HepG2 (cell line): ENCODE results near the gene SLC25A25. TPM values are rescaled to one million over a fixed set of nuclear protein-coding genes. Genes with fewer than 3 reads are reported as not detected.
A peak's percentile ranks its signal among the peaks of the same experiment; 100 is the strongest.

Experiments
- FOSL1 ChIP-seq: sonication (generic); formaldehyde crosslinking; IDR thresholded peaks from 2 replicates; pipeline ENCODE4 v1.9.0; 2021; ENCODE audit warnings: missing genetic modification reagents, borderline replicate concordance
- MYNN ChIP-seq: sonication (generic); formaldehyde crosslinking; IDR thresholded peaks from 2 replicates; pipeline ENCODE4 v1.4.0; 2020; ENCODE audit warnings: mild to moderate bottlenecking, low read depth, missing genetic modification reagents
- RBFOX2 ChIP-seq: fragments of 200-400 bp; formaldehyde crosslinking; IDR thresholded peaks from 2 replicates; pipeline ENCODE4 v1.6.1; 2017; ENCODE audit warnings: low read depth, mild to moderate bottlenecking, low read length
- SAP130 ChIP-seq: IDR thresholded peaks from 2 replicates; pipeline ENCODE4 v1.6.1; 2016; ENCODE audit warnings: low read depth
- SOX13 ChIP-seq, 3 experiments: fragments of 450-650 bp in 1 of 3; sonication (generic) in 1 of 3; formaldehyde crosslinking in 1 of 3; IDR thresholded peaks in 2 of 3; conservative IDR thresholded peaks in 1 of 3; 2 replicates each; pipeline versions ENCODE4 v1.5.0 to v1.6.1; 2016 to 2020; ENCODE audit warnings: antibody characterized with exemption in 1 of 3, mild to moderate bottlenecking in 1 of 3, missing compliant biosample characterization in 1 of 3, missing genetic modification reagents in 1 of 3, moderate library complexity in 1 of 3
- SRSF9 ChIP-seq: fragments of 200-400 bp; formaldehyde crosslinking; IDR thresholded peaks from 2 replicates; pipeline ENCODE4 v1.6.1; 2018; ENCODE audit warnings: borderline replicate concordance, mild to moderate bottlenecking, low read depth, low read length; ENCODE audit not compliant: insufficient read depth, poor library complexity, severe bottlenecking
- STAT6 ChIP-seq: sonication (generic); formaldehyde crosslinking; IDR thresholded peaks from 2 replicates; pipeline ENCODE4 v1.4.0; 2020; ENCODE audit warnings: missing genetic modification reagents, mild to moderate bottlenecking, borderline replicate concordance
- SYNCRIP ChIP-seq: fragments of 200-400 bp; formaldehyde crosslinking; IDR thresholded peaks from 2 replicates; pipeline ENCODE4 v1.6.1; 2018; ENCODE audit warnings: mild to moderate bottlenecking, low read depth, low read length; ENCODE audit not compliant: insufficient read depth
- TEAD3 ChIP-seq: optimal IDR thresholded peaks from 2 replicates; pipeline ENCODE3; 2016; ENCODE audit warnings: borderline replicate concordance
- TSC22D2 ChIP-seq: sonication (generic); formaldehyde crosslinking; IDR thresholded peaks from 2 replicates; pipeline ENCODE4 v1.5.1; 2020; ENCODE audit warnings: missing genetic modification reagents, mild to moderate bottlenecking, borderline replicate concordance
- ZMAT5 ChIP-seq: sonication (generic); formaldehyde crosslinking; IDR thresholded peaks from 2 replicates; pipeline ENCODE4 v1.5.0; 2020; ENCODE audit warnings: mild to moderate bottlenecking, low read depth, missing genetic modification reagents, borderline replicate concordance
- ZNF263 ChIP-seq: sonication (generic); formaldehyde crosslinking; IDR thresholded peaks from 2 replicates; pipeline ENCODE4 v1.4.0; 2020; ENCODE audit warnings: missing genetic modification reagents
- ZNF280D ChIP-seq: sonication (generic); formaldehyde crosslinking; IDR thresholded peaks from 2 replicates; pipeline ENCODE4 v1.5.1; 2020; ENCODE audit warnings: mild to moderate bottlenecking, missing genetic modification reagents
- ZNF451 ChIP-seq: sonication (generic); formaldehyde crosslinking; IDR thresholded peaks from 2 replicates; pipeline ENCODE4 v1.5.0; 2020; ENCODE audit warnings: mild to moderate bottlenecking, missing genetic modification reagents
- ZNF841 ChIP-seq: sonication (generic); formaldehyde crosslinking; IDR thresholded peaks from 2 replicates; pipeline ENCODE4 v1.8.1; 2023; ENCODE audit warnings: missing genetic modification reagents, borderline replicate concordance
- polyA plus RNA-seq, 8 experiments: library from polyadenylated mRNA; depleted of rRNA in 3 of 8; stranded (reverse) in 7 of 8; unstranded in 1 of 8; fragments of >200 nt; fragmentation: Illumina TruSeq in 4 of 8; extraction: Trizol in 4 of 8; gene quantifications; 2 replicates each; pipeline versions ENCODE4 v1.2.1 to v1.2.3, GENCODE V29; 2011 to 2016; ENCODE audit warnings: low read depth in 4 of 8, missing spikeins in 1 of 8, mixed read lengths in 1 of 8; ENCODE audit not compliant: insufficient read depth in 1 of 8
- total RNA-seq, 5 experiments: library from RNA; depleted of rRNA; stranded (reverse); fragments of >200 nt; fragmentation: Illumina TruSeq; extraction: Trizol; gene quantifications; 2 replicates each; pipeline ENCODE4 v1.2.3, GENCODE V29; 2016; ENCODE audit warnings: low read depth in 1 of 5
- TF ChIP-seq, protein P1 (sequence below), 2 experiments: fragments of 450-650 bp in 1 of 2; sonication (generic) in 1 of 2; formaldehyde crosslinking; IDR thresholded peaks; 2 replicates each; pipeline versions ENCODE4 v1.5.0 to v1.8.0; 2020 to 2022; ENCODE audit warnings: mild to moderate bottlenecking in 1 of 2, missing genetic modification reagents in 1 of 2
- TF ChIP-seq, protein P2 (sequence below): sonication (generic); formaldehyde crosslinking; IDR thresholded peaks from 2 replicates; pipeline ENCODE4 v1.4.0; 2020; ENCODE audit warnings: low read depth, missing genetic modification reagents

SLC25A25 gene
- total and polyA plus RNA-seq, 2 of the 13 experiments (the other 11 are each of a cell fraction or from before 2014, with no cell fraction given), result 10.5 to 24.8 TPM

- TF ChIP-seq STAT6 (CRISPR knock-in tag) (no peak), SAP130 (CRISPR knock-in tag) (peak; percentile 78), FOSL1 (CRISPR knock-in tag) (no peak), ZMAT5 (CRISPR knock-in tag) (no peak), TSC22D2 (CRISPR knock-in tag) (no peak), TEAD3 (CRISPR knock-in tag) (peak; percentile 8), MYNN (CRISPR knock-in tag) (no peak), RBFOX2 (no peak), ZNF451 (CRISPR knock-in tag) (no peak), SOX13 (IDR thresholded peaks at IDR 0.05) (no peak), SOX13 (CRISPR knock-in tag; conservative IDR thresholded peaks at IDR 0.05 in 1 of 2, IDR thresholded peaks at IDR 0.05 in 1 of 2) (peak in 1 of 2 experiments; percentile 86; a peak in 2 of 4 replicates), SYNCRIP (no peak), ZNF841 (CRISPR knock-in tag) (no peak), ZNF280D (CRISPR knock-in tag) (no peak), SRSF9 (no peak), ZNF263 (CRISPR knock-in tag) (no peak)
- TF ChIP-seq, protein P1, sequence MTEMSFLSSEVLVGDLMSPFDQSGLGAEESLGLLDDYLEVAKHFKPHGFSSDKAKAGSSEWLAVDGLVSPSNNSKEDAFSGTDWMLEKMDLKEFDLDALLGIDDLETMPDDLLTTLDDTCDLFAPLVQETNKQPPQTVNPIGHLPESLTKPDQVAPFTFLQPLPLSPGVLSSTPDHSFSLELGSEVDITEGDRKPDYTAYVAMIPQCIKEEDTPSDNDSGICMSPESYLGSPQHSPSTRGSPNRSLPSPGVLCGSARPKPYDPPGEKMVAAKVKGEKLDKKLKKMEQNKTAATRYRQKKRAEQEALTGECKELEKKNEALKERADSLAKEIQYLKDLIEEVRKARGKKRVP (CRISPR knock-in tag; IDR thresholded peaks at IDR 0.05), result peak in 1 of 2 experiments; percentile 90; a peak in 2 of 4 replicates
- TF ChIP-seq, protein P2, sequence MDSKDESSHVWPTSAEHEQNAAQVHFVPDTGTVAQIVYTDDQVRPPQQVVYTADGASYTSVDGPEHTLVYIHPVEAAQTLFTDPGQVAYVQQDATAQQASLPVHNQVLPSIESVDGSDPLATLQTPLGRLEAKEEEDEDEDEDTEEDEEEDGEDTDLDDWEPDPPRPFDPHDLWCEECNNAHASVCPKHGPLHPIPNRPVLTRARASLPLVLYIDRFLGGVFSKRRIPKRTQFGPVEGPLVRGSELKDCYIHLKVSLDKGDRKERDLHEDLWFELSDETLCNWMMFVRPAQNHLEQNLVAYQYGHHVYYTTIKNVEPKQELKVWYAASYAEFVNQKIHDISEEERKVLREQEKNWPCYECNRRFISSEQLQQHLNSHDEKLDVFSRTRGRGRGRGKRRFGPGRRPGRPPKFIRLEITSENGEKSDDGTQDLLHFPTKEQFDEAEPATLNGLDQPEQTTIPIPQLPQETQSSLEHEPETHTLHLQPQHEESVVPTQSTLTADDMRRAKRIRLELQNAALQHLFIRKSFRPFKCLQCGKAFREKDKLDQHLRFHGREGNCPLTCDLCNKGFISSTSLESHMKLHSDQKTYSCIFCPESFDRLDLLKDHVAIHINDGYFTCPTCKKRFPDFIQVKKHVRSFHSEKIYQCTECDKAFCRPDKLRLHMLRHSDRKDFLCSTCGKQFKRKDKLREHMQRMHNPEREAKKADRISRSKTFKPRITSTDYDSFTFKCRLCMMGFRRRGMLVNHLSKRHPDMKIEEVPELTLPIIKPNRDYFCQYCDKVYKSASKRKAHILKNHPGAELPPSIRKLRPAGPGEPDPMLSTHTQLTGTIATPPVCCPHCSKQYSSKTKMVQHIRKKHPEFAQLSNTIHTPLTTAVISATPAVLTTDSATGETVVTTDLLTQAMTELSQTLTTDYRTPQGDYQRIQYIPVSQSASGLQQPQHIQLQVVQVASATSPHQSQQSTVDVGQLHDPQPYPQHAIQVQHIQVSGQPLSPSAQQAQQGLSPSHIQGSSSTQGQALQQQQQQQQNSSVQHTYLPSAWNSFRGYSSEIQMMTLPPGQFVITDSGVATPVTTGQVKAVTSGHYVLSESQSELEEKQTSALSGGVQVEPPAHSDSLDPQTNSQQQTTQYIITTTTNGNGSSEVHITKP, result no peak
These were observed 5.3 kb downstream of the SLC25A25 start (continued) for GRCh38 chr9:128073253-128073886.
